ENCODE data around the gene DUSP22.

- TF ChIP-seq CTCF (IDR thresholded peaks at IDR 0.05) (no peak), EZH2 (IDR thresholded peaks at IDR 0.05) (no peak), EZH2phosphoT487 (IDR thresholded peaks at IDR 0.05) (no peak)
These were observed 72.6 kb downstream of the DUSP22 start for GRCh38 chr6:364609-365540.
